Subcutaneous abdominal adipose tissue (tissue), 5 donors: Measurements from ENCODE around the gene EYS.
"Not testable (repeated sequence)": the region's sequence is repeated elsewhere in the genome, so short reads cannot be mapped to it uniquely, and the experiment has no call there.

Experiments
- H3K27ac ChIP-seq: one replicate; pipeline ENCODE4 v1.7.0; 2013; ENCODE audit warnings: low read depth, mild to moderate bottlenecking, inconsistent platforms, low read length, moderate library complexity
- H3K27me3 ChIP-seq, 5 donors: one replicate each; pipeline ENCODE4 v1.7.0; 2013; ENCODE audit warnings: low read length in 5 of 5, inconsistent platforms in 1 of 5; ENCODE audit not compliant: control insufficient read depth in 5 of 5, insufficient read depth in 4 of 5
- H3K36me3 ChIP-seq, 5 donors: one replicate each; pipeline ENCODE4 v1.7.0; 2013; ENCODE audit warnings: low read length in 5 of 5; ENCODE audit not compliant: control insufficient read depth in 5 of 5, insufficient read depth in 5 of 5
- H3K4me1 ChIP-seq, 5 donors: one replicate each; pipeline ENCODE4 v1.7.0; 2013; ENCODE audit warnings: low read length in 5 of 5, mild to moderate bottlenecking in 3 of 5, moderate library complexity in 1 of 5; ENCODE audit not compliant: control insufficient read depth in 5 of 5, insufficient read depth in 5 of 5
- H3K4me3 ChIP-seq, 5 donors: one replicate each; pipeline ENCODE4 v1.7.0; 2013; ENCODE audit warnings: low read length in 5 of 5, low read depth in 1 of 5
- H3K9ac ChIP-seq, 5 donors: one replicate each; pipeline ENCODE4 v1.7.0; 2013; ENCODE audit warnings: low read length in 5 of 5, mild to moderate bottlenecking in 4 of 5, moderate library complexity in 3 of 5
- H3K9me3 ChIP-seq, 5 donors: one replicate each; pipeline ENCODE4 v1.7.0; 2013; ENCODE audit warnings: low read length in 5 of 5; ENCODE audit not compliant: control insufficient read depth in 5 of 5
- donor health status: healthy.
- donor health status: healthy.
- donor health status: healthy.
- donor health status: healthy.
- donor health status: healthy.

Gene EYS

GRCh38 chr6:63998991-63999390, 1708.0 kb downstream of the EYS start:
- H3K9me3 ChIP-seq = no peaks in the 10 kb centered on the region
- H3K27me3 ChIP-seq = no peaks in the 10 kb centered on the region
- H3K4me1 ChIP-seq = no peaks in the 10 kb centered on the region
- no peak overlapping the region for H3K4me3 ChIP-seq
- no peaks in the 10 kb centered on the region for H3K36me3 ChIP-seq
- no peak overlapping the region for H3K27ac ChIP-seq
- H3K9ac ChIP-seq = no peak overlapping the region

- Histone ChIP-seq H3K4me1 (no peaks in the 10 kb centered on the region), H3K27ac (no peak overlapping the region), H3K9ac (no peak overlapping the region), H3K4me3 (no peak overlapping the region), H3K27me3 (no peaks in the 10 kb centered on the region), H3K36me3 (no peaks in the 10 kb centered on the region), H3K9me3 (no peaks in the 10 kb centered on the region)
These were observed 1709.3 kb downstream of the EYS start for GRCh38 chr6:63997734-63998133.

- Histone ChIP-seq H3K36me3 (no peaks in the 10 kb centered on the region), H3K4me3 (no peak overlapping the region)
These were observed 1709.8 kb downstream of the EYS start for GRCh38 chr6:63997221-63997620.

GRCh38 chr6:63985223-63985622, 1721.8 kb downstream of the EYS start:
- H3K27me3 ChIP-seq = no peaks in the 10 kb centered on the region
- no peak overlapping the region for H3K4me3 ChIP-seq
- H3K36me3 ChIP-seq = no peaks in the 10 kb centered on the region
- no peak overlapping the region for H3K27ac ChIP-seq
- H3K9me3 ChIP-seq = no peaks in the 10 kb centered on the region
- H3K9ac ChIP-seq = no peak overlapping the region
- H3K4me1 ChIP-seq = no peaks in the 10 kb centered on the region

More at GRCh38 chr6:63997221-63997620, 1709.8 kb downstream of the EYS start:
- no peak overlapping the region for H3K27ac ChIP-seq
- no peaks in the 10 kb centered on the region for H3K27me3 ChIP-seq
- no peak overlapping the region for H3K9ac ChIP-seq
- no peaks in the 10 kb centered on the region for H3K9me3 ChIP-seq
- no peaks in the 10 kb centered on the region for H3K4me1 ChIP-seq

GRCh38 chr6:63975699-63976098, 1731.3 kb downstream of the EYS start:
- H3K9ac ChIP-seq = no peak overlapping the region
- no peaks in the 10 kb centered on the region for H3K9me3 ChIP-seq
- no peak overlapping the region for H3K4me3 ChIP-seq
- H3K27me3 ChIP-seq = no peaks in the 10 kb centered on the region
- no peaks in the 10 kb centered on the region for H3K4me1 ChIP-seq
- no peaks in the 10 kb centered on the region for H3K36me3 ChIP-seq
- H3K27ac ChIP-seq = no peak overlapping the region

GRCh38 chr6:63968650-63969049, 1738.4 kb downstream of the EYS start:
- no peak overlapping the region for H3K27ac ChIP-seq
- no peaks in the 10 kb centered on the region for H3K9me3 ChIP-seq
- H3K9ac ChIP-seq = no peak overlapping the region
- H3K4me1 ChIP-seq = no peaks in the 10 kb centered on the region
- no peaks in the 10 kb centered on the region for H3K27me3 ChIP-seq
- H3K4me3 ChIP-seq = no peak overlapping the region
- H3K36me3 ChIP-seq = no peaks in the 10 kb centered on the region

- no peaks in the 10 kb centered on the region for H3K4me1 ChIP-seq
- H3K9ac ChIP-seq = no peak overlapping the region
- H3K36me3 ChIP-seq = no peaks in the 10 kb centered on the region
- H3K27me3 ChIP-seq = no peaks in the 10 kb centered on the region
- H3K4me3 ChIP-seq = no peak overlapping the region
- H3K9me3 ChIP-seq = peaks cover 0 to 3% (median 0%) of the 10 kb centered on the region in 5 donors
- H3K27ac ChIP-seq = no peak overlapping the region
These were observed 1742.7 kb downstream of the EYS start for GRCh38 chr6:63964366-63964765.

- Histone ChIP-seq H3K36me3 (no peaks in the 10 kb centered on the region), H3K4me1 (no peaks in the 10 kb centered on the region), H3K27ac (no peak overlapping the region), H3K27me3 (no peaks in the 10 kb centered on the region), H3K9me3 (peaks cover 0 to 3% (median 0%) of the 10 kb centered on the region in 5 donors), H3K9ac (no peak overlapping the region), H3K4me3 (no peak overlapping the region)
These were observed 1743.2 kb downstream of the EYS start for GRCh38 chr6:63963769-63964315.

- H3K27ac ChIP-seq, H3K36me3 ChIP-seq, H3K4me3 ChIP-seq, H3K9ac ChIP-seq, H3K4me1 ChIP-seq, H3K27me3 ChIP-seq, H3K9me3 ChIP-seq: not testable (repeated sequence)
These were observed 1753.5 kb downstream of the EYS start for GRCh38 chr6:63953336-63954021.

- Histone ChIP-seq H3K9ac (no peak overlapping the region), H3K9me3 (no peaks in the 10 kb centered on the region), H3K27ac (no peak overlapping the region), H3K4me3 (no peak overlapping the region), H3K27me3 (no peaks in the 10 kb centered on the region), H3K4me1 (no peaks in the 10 kb centered on the region), H3K36me3 (no peaks in the 10 kb centered on the region)
These were observed 1759.1 kb downstream of the EYS start for GRCh38 chr6:63947792-63948529.
